GM13976 (cell line): Measurements from ENCODE around the gene TRABD.
"Not testable (repeated sequence)": the region's sequence is repeated elsewhere in the genome, so short reads cannot be mapped to it uniquely, and the experiment has no call there.

ENCODE experiments used
- DNase-seq: peaks from one replicate; pipeline ENCODE4 v3.0.0; 2012; ENCODE audit warnings: low spot score
- in situ Hi-C: fragments of 300-500 bp; cut with MboI; formaldehyde crosslinking; loops from one replicate; pipeline ENCODE4 v1.12.0; 2022; ENCODE audit warnings: low sequenced_read_pairs, mixed read lengths, inconsistent platforms; ENCODE audit not compliant: unreplicated experiment
- TF ChIP-seq, protein P1 (sequence below): IDR thresholded peaks from 2 replicates; pipeline ENCODE4 v1.5.1; 2012; ENCODE audit warnings: borderline replicate concordance, mild to moderate bottlenecking; ENCODE audit not compliant: insufficient read depth; ENCODE audit errors: extremely low read depth, missing control alignments, control extremely low read depth

Gene TRABD

DNA sequence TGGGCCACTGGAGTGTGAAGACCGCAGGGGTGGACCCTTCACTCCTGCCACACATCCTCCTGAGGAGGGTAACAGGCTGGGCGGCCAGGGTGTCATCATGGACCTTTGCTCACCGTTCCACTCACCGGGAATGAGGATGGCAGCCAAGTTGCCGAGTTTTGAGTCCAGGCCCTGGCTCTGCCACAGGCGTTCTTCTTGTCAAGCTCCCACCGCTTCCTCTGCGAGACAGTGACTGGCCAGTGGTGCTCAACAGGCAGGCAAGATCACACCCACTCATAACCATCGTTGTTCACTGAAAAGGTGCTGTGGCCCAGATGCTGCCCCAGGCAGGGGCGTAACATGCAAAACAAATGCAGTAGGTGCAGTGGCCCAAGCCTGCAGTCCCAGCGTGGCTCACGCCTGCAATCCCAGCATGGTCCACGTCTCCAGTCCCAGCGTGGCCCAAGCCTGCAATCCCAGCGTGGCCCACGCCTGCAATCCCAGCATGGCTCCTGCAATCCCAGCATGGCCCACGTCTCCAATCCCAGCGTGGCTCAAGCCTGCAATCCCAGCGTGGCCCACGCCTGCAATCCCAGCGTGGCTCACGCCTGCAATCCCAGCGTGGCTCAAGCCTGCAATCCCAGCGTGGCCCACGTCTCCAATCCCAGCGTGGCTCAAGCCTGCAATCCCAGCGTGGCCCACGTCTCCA lies 20.1 kb upstream of the TRABD start:
- no peak for DNase-seq
- TF ChIP-seq, protein P1, sequence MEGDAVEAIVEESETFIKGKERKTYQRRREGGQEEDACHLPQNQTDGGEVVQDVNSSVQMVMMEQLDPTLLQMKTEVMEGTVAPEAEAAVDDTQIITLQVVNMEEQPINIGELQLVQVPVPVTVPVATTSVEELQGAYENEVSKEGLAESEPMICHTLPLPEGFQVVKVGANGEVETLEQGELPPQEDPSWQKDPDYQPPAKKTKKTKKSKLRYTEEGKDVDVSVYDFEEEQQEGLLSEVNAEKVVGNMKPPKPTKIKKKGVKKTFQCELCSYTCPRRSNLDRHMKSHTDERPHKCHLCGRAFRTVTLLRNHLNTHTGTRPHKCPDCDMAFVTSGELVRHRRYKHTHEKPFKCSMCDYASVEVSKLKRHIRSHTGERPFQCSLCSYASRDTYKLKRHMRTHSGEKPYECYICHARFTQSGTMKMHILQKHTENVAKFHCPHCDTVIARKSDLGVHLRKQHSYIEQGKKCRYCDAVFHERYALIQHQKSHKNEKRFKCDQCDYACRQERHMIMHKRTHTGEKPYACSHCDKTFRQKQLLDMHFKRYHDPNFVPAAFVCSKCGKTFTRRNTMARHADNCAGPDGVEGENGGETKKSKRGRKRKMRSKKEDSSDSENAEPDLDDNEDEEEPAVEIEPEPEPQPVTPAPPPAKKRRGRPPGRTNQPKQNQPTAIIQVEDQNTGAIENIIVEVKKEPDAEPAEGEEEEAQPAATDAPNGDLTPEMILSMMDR = no peak
- in situ Hi-C loops = no loop called here

GRCh38 chr22:50167689-50168489 lies 17.8 kb upstream of the TRABD start:
- TF ChIP-seq, protein P1 = no peak
- in situ Hi-C loops = no loop called here
- no peak for DNase-seq

GRCh38 chr22:50168490-50169180 lies 17.1 kb upstream of the TRABD start:
- in situ Hi-C loops, DNase-seq: not testable (repeated sequence)

- no peak for DNase-seq
- in situ Hi-C loops = no loop called here
- TF ChIP-seq, protein P1 = no peak
These were observed 16.4 kb upstream of the TRABD start for GRCh38 chr22:50169181-50169759.

- TF ChIP-seq, protein P1 = no peak
- in situ Hi-C loops = no loop called here
- DNase-seq = peak; percentile 73
These were observed 15.9 kb upstream of the TRABD start for GRCh38 chr22:50169774-50170341.

DNA sequence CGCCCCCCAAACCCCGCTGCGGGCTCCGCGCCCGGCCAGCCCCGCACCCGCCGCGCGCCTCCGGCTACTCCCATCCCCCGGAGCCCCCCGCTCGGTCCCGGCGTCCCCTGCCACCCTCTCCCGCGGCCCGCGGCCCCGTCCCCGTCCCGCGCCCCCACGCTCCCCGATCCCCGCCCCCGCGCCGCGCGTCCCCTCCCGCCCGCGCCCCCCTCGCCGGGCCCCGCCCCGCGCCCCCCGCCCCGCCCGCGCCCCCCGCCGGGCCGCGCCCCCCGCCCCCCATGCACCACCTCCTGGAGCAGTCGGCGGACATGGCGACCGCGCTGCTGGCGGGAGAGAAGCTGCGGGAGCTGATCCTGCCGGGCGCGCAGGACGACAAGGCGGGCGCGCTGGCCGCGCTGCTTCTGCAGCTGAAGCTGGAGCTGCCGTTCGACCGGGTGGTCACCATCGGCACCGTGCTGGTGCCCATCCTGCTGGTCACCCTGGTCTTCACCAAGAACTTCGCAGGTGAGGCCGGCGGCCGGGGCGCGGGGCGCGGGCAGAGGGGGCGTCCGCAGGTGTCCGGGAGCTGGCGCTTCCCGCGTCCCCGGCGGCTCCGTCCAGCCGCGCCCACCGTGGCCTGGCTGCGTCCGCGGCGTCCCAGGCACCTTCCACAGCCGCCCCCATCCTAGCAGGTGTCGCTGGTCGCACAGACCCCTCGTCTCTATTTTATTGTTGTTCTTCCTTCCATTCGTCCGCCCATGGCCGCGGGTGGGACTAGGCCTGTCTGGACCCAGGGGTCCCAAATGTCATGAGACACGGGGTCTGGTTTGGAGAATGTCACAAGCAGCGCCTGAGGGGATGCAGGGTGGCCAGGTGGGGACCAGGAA lies 15.0 kb upstream of the TRABD start, which contains the start of gene PANX2:
PANX2 (plus strand) TSS at position 279 of the 866 bp plus-strand sequence; CDS start at position 279, 0 bp downstream.
- in situ Hi-C loops = no loop called here
- DNase-seq = no peak
- TF ChIP-seq, protein P1 = no peak
